Measurements from ENCODE around the gene GLIS1.

The GLIS1 gene

DNA sequence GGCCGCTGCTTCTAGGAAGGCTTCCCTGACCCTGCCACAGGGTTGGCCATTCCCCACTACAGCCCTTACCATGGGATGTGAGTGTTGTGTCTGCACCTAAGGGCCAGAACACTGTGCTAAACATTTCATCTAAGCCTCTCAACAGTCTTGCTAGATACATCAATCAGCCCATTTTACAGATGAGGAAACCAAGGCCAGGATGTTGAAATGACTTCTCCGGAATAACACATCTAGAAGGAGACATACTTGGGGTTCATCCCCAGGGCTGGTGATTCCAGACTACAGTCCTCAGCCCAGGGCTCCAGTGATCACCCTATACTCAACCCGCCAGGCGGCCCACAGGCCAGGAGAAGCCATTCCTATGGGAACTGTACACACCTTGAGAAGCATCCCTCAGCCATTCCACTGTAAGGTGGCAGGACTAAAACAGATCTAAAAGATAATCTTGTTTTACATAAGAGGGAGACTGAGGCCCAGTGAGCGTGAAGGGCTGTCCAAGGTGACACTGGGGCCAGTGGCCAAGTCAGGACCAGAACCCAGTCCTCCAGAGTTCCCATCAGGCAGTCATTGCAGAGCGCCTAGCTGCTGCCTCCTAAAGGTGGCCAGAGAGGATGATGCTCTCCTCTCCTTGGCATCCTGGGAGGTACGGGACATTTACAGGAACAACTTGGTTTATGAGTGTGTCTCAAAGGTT is 119.5 kb downstream of the GLIS1 start:
- no peak for DNase-seq (ENCODE audit: low read depth in 2 of 3, low spot score in 2 of 3)

DNA sequence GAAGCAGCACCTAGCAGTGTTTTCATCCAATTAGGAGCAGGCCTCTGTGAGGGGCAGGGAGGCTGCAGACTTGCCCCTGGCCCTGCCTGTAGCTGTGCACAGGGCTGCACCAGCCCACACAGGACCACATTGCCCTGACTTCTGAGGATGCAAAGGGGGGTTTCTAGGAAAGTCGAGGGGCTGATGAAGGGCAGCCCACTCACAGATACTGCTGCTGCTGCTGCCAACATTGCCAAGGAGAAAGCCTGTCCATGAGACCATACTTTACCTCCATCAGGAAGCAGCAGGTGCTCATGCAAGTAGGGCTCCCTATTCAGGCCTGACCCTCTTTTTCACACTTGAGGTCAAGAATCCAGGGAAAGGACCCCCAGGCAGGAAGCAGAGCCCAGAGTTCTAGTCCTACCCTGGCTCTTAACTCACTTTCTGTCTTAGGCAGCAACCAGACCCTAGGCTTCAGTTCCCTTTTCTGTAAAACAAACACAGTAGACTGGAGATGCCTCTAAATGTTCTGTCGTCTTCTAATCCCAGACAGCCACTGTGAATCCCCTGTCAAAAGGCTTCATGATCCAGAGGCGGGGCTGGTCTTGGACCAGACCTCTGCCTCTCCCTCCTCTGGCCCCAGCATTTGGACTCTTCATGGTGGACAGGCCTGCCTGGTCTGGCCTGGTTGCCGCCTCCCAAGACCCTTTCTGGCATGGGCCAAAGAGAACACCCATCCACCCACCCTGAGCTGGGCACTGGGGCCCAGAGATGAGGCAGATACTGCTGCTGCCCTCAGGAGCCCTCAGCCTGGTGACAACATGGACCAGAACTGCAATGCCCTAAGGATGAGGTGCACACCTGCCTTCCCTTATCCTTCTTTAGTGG is 120.2 kb downstream of the GLIS1 start:
- no peak for DNase-seq (ENCODE audit: low read depth in 2 of 3, low spot score in 2 of 3)

DNA sequence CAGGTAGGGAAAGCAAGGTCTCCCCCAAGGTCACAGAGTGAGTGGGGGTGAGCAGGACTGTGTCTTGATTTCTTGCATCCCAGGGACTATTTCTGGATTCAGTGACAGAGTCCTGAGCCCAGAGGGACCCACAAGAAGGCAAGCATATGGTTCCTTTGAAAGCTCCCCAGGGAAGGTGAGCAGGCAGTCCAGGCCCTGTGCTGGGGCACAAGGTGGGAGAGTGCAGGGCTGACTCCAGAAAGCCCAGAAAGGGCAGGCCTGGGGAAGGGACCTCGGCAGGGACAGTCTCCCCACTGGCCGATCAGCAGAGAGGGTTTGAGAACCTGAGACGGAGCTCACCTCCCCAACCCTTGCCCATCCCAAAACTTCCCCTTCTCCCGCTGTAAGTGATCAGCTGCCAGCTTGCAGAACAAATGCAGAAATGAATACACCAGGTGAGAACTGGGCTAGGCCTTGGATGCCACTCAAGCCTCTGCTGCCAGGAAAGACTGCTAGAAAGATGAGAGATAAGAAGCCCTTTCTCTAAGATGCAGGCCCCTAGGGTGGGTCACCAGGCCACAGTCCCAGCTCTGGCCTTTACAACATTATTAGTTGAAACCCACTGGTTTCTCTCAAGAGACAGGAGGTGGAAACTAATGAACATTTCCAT is 121.0 kb downstream of the GLIS1 start:
- DNase-seq (ENCODE audit: low read depth in 2 of 3, low spot score in 2 of 3): no peak

DNA sequence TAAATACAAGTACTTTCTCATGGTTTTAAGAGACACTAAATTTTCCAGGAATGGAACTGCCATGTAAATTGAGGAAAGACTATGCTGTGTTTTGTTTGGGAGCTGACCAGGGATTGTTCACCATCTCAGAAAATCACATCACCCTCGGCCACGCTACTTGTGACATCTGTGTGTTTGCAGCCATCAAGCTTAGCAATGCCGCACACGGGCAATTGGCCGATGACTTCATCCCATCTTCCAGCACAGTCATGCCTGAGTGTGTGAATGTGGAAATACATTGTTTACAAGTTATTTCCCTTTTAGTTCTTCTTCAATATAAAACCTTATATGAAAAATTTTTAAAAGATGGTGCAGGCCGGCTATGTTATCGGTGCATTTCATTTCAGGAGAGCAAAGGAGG is 121.6 kb downstream of the GLIS1 start:
- no peak for DNase-seq (ENCODE audit: low read depth in 2 of 3, low spot score in 2 of 3)

DNA sequence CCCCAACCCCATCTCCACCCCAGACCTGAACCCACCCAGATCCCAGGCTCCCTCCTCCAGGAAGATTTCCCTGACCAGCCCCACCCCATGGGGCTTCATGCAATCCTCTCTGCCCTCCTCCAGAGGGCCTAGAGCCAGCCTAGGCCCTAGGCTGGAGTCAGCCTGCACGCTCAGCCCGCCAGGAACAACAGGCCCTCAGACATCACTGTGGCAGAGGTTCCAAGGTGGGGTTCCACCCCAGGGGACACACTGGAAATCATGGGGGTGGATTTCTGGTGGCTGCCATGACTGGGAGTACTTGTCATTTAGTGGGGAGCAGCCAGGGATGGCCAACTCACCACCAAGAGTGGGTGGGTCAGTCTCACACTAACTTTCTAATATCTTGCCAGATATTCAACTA is 122.0 kb downstream of the GLIS1 start:
- no peak for DNase-seq (ENCODE audit: low read depth in 2 of 3, low spot score in 2 of 3)

DNA sequence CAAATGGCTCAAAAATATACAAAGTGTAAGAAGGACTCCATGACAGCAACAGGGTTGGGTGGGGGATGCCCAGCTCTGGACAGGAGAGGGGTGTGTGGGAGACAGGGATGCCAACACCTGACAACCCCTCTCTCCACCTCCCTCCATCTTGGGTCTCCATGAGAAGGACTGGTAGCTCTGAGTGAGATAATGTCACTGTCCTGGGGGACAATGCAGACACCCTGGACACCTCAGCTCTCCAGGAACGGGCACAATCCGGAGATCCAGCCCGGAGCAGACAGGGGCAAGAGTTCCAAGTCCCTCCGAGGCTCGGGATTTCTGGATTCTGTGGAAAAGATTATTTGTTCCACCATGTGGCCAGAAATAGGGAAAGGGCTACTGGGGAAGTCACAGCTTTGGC is 122.5 kb downstream of the GLIS1 start:
- no peak for DNase-seq (ENCODE audit: low read depth in 2 of 3, low spot score in 2 of 3)

DNA sequence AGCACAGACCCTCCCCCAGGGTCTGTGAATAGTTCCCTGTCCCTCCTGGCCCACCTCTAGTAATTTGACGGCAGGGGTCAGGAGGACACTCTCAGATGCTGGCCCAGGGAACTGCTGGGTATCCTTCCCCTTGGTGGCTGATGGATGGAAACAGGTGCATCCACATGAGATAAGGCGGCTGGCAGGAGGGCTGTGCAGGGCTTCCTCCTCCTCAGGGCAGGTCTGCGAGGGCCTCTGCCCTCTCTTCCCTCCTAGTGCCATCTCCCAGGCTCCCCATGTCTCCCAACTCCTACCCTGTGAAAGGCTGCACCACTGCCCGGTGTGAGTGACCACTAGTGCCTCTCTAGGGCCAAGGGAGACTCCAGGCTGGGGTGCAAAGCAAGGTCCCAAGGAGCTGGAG is 123.9 kb downstream of the GLIS1 start:
- DNase-seq (ENCODE audit: low read depth in 2 of 3, low spot score in 2 of 3): no peak

DNA sequence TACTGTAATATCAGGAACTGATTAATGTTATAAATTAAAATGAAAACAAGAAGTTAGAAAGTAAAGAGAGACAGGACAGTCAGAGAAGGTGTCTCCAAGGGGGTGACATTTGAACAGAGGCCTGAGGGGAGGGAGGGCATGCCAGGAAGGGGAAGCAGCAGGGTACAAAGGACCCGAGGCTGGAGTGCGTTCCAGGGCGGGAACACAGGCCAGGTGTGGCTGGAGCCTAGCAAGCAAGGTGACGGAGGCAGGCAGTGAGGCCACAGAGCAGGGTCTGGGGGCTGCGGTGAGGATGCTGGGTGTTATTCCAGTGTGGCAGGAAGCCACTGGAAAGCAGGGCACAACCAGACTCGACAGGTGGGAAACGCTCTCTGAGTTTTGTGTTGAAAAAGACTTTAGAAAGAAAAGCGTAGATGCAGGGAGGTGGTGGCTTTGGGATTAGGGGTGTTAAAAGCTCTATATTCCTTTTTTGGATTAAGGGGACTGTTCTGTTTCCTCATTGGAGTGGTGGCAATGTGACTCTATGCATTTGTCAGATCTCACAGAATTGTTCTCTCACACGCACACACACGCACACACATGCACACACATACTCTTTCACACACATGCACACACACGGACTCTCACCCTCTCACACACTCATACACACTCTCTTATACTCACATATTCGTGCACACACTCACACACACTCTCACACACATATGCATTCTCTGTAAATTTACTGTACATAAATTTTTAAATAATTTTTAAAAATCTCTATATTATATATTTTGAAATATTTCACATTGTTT is 124.5 kb downstream of the GLIS1 start:
- no peak for DNase-seq (ENCODE audit: low read depth in 2 of 3, low spot score in 2 of 3)

DNA sequence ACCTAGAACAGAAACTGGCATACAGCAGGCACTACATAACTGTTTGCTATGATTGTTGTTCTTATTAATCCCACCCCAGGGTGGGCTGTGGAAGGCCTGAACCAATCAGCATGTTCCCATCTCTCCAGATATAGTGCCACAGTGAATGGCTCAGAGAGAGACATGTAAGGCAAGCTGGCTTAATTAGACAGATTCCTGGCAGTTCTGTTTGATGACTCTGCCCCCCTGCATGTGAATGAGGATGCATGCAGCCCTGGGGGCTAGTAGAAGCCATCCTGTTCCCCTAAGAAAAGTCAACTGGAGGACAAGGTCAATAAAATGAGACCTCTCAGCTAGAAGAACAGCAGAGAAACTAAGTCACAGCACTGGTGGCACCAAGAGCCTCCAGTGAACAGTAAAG is 130.3 kb downstream of the GLIS1 start:
- no peak for DNase-seq (ENCODE audit: low read depth in 2 of 3, low spot score in 2 of 3)

DNA sequence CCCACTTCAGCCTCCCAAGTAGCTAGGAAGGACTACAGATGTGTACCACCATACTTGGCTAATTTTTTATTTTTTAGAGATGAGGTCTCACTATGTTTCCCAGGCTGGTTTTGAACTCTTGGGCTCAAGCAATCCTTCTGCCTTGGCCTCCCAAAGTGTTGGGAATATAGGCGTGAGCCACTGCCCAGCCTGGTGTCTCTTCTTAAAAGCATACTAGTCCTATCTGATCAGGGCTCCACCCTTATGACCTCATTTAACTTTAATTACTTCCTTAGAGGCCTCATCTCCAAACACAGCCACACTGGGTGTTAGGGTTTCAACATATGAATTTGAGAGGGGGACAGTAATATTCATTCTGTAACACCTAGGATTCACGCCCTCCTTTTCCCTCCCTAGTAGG is 130.9 kb downstream of the GLIS1 start:
- DNase-seq (ENCODE audit: low read depth in 2 of 3, low spot score in 2 of 3): no peak

DNA sequence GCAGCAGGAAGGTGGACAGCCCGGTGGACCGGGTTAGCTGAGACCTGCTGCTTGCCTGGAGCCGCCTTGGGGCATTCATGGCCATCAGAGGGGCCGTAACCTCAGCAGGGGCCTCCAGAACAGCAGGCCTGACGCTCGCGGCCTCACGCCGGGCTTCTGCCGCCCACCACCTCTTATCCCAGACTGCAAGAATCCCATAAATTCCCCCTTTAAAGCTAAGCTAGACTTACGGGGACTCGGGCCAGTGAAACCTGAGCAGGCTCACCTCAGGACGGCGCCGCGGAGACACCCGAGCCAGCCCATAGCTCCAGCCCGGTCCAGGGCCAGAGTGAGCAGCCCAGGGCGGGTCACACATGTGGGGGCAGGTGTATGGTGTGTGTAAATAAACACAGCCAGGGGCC is 132.3 kb downstream of the GLIS1 start:
- DNase-seq (ENCODE audit: low read depth in 2 of 3, low spot score in 2 of 3): no peak

DNA sequence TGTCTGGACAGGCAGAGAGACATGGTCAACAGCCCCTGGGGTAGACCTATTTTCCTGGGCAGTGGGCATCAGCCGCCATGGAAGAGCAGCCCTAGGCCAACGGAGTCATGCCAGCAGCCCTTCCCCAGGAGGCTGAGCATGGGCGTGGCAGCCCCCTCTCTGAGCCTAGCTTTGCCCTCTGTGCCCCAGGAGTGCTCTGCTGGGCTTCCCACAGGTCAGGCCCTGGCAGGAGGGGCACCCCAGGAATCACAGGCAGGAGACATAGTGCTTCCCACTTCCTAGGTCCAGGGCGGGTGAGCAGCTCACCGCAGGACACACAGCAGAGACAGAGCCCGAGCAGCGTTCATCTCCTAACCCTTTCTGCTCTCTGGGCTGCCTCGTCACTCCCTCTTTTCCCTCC is 132.8 kb downstream of the GLIS1 start:
- no peak for DNase-seq (ENCODE audit: low read depth in 2 of 3, low spot score in 2 of 3)

DNA sequence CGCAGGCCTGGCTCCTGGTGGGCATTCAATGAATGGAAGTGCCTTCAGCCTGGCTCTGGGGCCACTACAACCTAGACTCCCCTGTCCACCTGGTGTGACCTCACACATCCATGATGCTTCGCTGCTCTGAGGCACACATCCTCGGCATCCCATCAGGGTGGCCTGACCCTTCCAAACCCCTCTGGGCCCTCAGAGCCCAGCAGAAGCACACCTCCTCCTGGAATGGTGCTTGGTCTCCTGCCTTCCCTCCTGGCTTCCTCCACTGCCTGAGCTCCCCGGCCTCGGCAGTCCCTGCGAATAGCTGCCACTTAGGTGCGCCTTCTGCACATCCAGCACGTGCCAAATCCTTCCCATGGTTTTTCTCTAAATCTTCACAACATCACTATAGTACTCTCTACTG is 133.8 kb downstream of the GLIS1 start:
- no peak for DNase-seq (ENCODE audit: low read depth in 2 of 3, low spot score in 2 of 3)

DNA sequence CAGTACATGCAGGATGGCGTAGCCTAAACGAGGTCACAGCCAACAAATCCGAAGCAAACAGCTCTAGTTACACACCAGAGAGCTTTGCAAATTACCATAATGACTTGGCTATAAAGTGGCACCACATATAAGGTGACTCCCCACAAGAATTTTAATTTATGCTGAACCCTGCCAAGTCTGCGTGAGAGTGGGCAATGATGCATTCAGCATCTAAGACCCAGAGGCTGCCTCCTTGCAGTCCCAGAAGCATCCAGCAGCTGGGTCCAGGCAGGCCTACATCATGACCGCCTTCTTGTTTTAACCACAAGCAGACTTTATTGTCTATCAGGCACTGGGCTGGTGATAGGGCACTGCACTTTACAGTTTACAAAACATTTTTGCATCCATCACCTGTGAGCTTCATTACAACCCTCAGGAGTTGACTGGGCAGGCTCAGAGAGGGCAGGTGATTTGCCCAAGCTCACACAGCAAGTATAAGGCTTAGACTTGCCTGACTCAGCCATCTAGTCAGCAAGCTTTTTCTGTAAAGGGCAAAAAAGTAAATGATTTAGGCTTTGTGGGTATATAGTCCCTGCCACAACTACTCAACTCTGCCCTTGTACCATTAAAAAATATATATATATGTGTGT is 134.6 kb downstream of the GLIS1 start:
- DNase-seq (ENCODE audit: low read depth in 2 of 3, low spot score in 2 of 3): no peak

DNA sequence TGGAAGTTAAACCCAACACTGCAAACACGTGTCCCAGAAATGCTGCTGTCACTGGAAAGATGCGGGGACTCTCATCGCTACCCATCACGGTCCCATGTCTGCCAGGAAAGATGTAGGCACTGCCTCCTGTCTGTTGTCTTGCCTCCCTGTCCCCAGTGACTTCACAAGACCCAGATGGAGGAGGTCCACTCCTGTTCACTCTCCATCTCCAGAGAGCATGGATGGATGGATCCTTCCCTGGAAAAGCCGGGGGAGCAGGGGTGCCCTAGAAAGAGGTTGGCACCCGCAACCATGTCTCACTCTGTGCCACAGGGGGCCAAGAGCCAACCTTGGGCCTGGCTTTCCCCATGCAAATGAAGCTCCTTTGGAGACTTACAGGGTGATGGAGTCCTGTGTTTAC is 135.5 kb downstream of the GLIS1 start:
- DNase-seq (ENCODE audit: low read depth in 2 of 3, low spot score in 2 of 3): no peak

DNA sequence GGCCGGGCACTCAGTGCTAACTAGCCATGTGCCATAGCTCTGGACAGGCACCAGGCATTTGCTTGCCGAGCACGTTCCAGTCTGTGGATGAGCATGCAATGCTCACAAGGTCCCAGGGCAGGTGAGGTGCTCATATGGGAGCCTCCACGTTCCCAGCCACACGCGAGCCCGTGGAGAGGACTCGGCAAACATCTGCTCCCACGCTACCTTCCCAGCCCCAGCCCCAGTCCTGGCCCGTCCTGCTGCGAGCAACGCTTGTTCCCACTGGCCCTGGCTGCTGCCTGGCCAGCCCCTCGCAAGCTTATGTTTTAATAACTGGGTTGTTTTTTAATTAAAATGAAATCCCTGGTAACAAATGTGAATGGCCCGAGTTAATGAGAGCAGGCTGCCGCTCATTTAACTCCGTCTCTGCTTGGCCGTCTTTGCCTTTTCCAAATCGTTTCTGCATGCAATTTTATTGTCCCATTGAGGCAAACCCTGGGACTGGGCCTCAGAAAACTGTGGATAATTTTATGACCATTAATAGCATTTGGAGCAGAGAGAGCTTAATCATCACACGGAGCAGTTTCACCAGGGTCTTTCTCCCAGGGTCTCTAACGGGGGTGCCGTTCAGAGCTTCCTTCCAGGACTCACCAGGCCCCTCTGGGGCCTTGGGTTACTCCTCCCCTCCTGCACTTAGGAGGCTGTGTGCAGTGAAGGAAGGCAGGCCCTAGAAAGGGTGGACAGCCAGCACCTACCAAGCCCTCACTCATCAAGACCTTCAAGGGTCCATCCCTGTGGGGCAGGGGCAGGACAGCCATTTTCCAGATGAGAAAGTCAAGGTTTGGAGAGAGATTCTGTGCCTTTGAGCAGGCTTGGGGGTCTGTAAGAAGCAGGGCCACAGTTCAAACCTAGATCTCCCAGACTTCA is 136.8 kb downstream of the GLIS1 start:
- DNase-seq (ENCODE audit: low read depth in 2 of 3, low spot score in 2 of 3): no peak

DNA sequence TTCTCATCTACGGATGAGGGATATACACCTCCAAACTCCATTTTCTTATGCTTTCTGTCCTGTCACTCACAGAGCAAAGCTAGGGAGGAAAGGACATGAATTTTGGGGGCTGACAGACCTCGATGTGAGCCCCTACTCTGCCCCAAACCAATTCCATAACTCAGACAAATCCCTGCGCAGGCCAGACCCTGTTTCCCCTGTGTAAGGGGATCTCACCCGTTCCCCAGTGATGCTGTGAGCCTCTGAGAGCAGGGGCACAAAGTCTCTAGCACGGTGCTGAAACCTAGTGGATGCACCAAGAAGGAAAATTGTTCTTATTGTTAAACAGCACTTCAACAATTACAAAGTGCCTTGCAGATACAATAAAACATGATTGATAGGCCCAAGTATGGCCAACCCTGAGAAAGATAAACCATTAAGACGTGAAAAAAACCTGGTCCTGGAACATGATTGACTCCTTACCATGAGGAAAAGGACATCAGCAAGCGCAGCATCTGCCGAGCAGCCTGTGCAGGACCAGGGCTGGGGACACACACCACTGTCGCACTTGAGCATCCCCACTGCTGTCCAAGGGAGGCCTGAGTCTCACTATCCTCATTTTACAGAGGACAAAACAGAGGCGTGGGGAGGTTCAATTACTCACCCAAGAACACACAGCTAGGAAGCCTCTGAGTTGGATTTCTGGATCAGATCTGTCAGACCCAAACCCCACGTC is 137.8 kb downstream of the GLIS1 start:
- no peak for DNase-seq (ENCODE audit: low read depth in 2 of 3, low spot score in 2 of 3)

DNA sequence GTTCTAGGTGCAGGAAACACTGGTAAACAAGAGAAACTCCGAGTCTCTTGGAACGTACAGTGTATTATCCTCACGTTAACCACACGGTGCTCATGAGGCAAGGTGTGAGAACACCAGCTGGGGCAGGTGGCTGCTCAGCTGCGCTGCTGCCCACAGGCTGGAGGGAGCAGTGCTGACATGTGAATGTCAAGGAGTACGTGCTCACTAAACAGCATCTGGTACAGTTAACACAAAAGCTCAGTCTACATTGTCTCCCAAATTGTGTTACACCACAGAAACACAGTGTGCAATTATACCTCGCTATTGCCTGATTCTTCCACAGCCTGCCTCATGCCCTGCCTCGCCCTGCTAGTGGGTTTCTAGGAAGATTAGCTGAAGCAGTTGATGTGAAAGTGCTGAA is 138.4 kb downstream of the GLIS1 start:
- DNase-seq (ENCODE audit: low read depth in 2 of 3, low spot score in 2 of 3): no peak

DNA sequence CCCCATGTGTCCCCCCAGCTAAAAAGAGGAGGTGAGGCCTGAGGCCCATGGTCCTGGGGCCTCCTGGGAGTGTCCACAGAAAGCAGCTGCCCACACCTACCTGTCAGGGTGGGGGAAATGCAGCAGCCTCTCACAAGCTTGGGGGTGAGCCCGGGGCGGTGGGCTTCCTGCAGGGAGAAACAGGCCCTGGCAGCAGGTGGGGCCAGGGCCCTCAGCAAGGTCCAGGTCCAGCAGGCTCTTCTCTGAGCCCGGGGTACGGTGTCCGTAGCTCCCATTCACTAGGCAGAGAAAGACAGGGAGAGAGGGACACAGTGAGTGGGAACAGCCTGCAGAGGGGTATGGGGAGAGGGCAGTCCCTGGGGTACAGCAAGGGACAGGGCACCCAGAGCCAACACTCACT is 139.0 kb downstream of the GLIS1 start:
- no peak for DNase-seq (ENCODE audit: low read depth in 2 of 3, low spot score in 2 of 3)
